Neural progenitor cell (in vitro differentiated cells): ENCODE measurements around the gene TRAK2.

ENCODE experiments used
- CTCF ChIP-seq: fragments of 200-600 bp; sonication (generic); IDR thresholded peaks from 2 replicates; pipeline ENCODE4 v1.5.1; 2017; ENCODE audit warnings: antibody characterized with exemption, mild to moderate bottlenecking
- EZH2 ChIP-seq: fragments of 200-600 bp; sonication (generic); IDR thresholded peaks from 2 replicates; pipeline ENCODE4 v1.6.1; 2017; ENCODE audit warnings: antibody characterized with exemption, mild to moderate bottlenecking, moderate library complexity
- EZH2phosphoT487 ChIP-seq: fragments of 200-600 bp; sonication (generic); IDR thresholded peaks from 2 replicates; pipeline ENCODE4 v1.6.1; 2017; ENCODE audit warnings: antibody characterized with exemption

GRCh38 chr2:201447086-201447485 is 4.2 kb downstream of the TRAK2 start:
- no peak for TF ChIP-seq CTCF
- no peak for TF ChIP-seq EZH2phosphoT487
- no peak for TF ChIP-seq EZH2
